KMS-11 (cell line): Measurements from ENCODE around the gene CCDC28A.
A peak's percentile ranks its signal among the peaks of the same experiment; 100 is the strongest.

Source experiments
- H2AFZ ChIP-seq: fragments of 200-600 bp; sonication (generic); 2 replicates; pipeline ENCODE4 v1.6.1; 2016; ENCODE audit warnings: antibody characterized with exemption, mixed run types, low read depth
- H3K27ac ChIP-seq: fragments of 200-600 bp; sonication (generic); 2 replicates; pipeline ENCODE4 v1.6.1; 2016; ENCODE audit warnings: mild to moderate bottlenecking, mixed run types
- H3K27me3 ChIP-seq: fragments of 200-600 bp; sonication (generic); 2 replicates; pipeline ENCODE4 v1.6.1; 2017; ENCODE audit warnings: mild to moderate bottlenecking, low read depth, mixed run types, moderate library complexity; ENCODE audit not compliant: insufficient read depth
- H3K36me3 ChIP-seq: fragments of 200-600 bp; sonication (generic); 2 replicates; pipeline ENCODE4 v1.6.1; 2017; ENCODE audit warnings: mild to moderate bottlenecking, mixed run types; ENCODE audit not compliant: insufficient read depth
- H3K4me1 ChIP-seq: fragments of 200-600 bp; sonication (generic); 2 replicates; pipeline ENCODE4 v1.6.1; 2016; ENCODE audit warnings: mild to moderate bottlenecking, low read depth, mixed run types; ENCODE audit not compliant: poor library complexity, severe bottlenecking
- H3K4me2 ChIP-seq: fragments of 200-600 bp; sonication (generic); 2 replicates; pipeline ENCODE4 v1.7.0; 2016; ENCODE audit warnings: mild to moderate bottlenecking, mixed run types
- H3K4me3 ChIP-seq: fragments of 200-600 bp; sonication (generic); IDR thresholded peaks from 2 replicates; pipeline ENCODE4 v1.6.1; 2017; ENCODE audit warnings: low read depth, low read length, mixed read lengths; ENCODE audit not compliant: insufficient read depth
- H3K79me2 ChIP-seq: fragments of 200-600 bp; sonication (generic); 2 replicates; pipeline ENCODE4 v1.6.1; 2016; ENCODE audit warnings: low read depth, mixed run types; ENCODE audit not compliant: insufficient read depth
- H3K9ac ChIP-seq: fragments of 200-600 bp; sonication (generic); 2 replicates; pipeline ENCODE4 v1.6.1; 2016; ENCODE audit warnings: mild to moderate bottlenecking, mixed run types
- H4K20me1 ChIP-seq: fragments of 200-600 bp; sonication (generic); 2 replicates; pipeline ENCODE4 v1.6.1; 2016; ENCODE audit warnings: mild to moderate bottlenecking, mixed run types; ENCODE audit not compliant: insufficient read depth
- TF ChIP-seq, protein P1 (sequence below): fragments of 200-600 bp; sonication (generic); conservative IDR thresholded peaks from 2 replicates; pipeline ENCODE4 v1.6.1; 2017; ENCODE audit warnings: low read depth, mild to moderate bottlenecking, antibody characterized with exemption, low read length, moderate library complexity, mixed read lengths

Gene CCDC28A

DNA sequence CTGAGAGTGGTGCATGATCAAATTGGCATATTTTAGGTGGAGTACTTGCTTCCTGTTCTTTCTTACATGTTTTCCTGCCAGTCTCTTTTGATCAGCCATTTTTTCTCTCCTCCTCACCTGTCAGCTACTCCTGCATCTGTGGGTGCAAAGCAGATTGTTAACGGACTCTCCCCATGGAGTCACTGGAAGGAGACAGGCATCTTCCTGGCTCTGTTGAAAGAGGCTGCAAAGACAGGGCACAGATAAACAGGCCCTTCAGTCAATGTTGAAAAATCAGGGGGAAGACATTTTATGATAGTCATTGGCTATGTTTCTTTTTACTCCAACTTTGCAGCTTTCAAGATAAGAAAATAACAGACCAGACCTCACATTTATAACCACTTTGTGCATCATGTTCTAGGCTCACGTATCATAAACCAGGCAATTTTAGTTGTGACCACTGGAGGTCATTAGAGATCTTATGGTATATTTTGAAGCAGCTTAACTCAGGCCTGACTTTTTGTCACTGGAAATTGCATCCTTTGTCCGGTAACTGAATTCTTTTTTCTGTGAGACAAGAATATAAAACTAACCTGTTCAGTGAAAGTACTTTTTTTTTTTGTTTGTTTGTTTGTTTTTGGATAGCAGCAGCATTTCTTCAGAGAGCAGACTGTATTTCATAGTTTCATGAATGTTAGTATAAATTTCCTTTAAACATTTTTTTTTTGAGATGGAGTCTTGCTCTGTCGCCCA lies 42.4 kb downstream of the CCDC28A start:
- no peak overlapping the region; the same call in 1 of the 2 replicates for H2AFZ ChIP-seq
- H3K27ac ChIP-seq, result no peak overlapping the region

DNA sequence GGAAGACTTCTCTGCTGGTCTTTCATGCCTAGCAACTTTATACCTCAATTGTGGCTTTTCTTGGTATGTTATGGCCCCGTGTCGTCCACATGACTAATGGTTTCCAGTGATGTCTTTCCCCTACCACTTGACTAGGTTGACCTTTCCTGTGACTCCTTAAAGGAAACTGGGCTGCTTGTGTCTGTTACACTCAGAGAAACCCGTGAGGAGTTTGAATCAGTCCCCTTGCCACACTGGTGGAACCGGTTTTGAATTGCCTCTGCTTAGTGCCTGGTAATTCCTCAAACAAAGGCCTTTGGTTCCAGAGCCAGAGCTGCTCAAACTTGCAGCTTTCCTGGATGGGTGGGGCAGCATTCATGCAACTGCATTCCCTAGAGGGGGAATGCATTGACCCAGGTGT lies 44.2 kb downstream of the CCDC28A start:
- no peak overlapping the region for H3K4me3 ChIP-seq
- TF ChIP-seq, protein P1, sequence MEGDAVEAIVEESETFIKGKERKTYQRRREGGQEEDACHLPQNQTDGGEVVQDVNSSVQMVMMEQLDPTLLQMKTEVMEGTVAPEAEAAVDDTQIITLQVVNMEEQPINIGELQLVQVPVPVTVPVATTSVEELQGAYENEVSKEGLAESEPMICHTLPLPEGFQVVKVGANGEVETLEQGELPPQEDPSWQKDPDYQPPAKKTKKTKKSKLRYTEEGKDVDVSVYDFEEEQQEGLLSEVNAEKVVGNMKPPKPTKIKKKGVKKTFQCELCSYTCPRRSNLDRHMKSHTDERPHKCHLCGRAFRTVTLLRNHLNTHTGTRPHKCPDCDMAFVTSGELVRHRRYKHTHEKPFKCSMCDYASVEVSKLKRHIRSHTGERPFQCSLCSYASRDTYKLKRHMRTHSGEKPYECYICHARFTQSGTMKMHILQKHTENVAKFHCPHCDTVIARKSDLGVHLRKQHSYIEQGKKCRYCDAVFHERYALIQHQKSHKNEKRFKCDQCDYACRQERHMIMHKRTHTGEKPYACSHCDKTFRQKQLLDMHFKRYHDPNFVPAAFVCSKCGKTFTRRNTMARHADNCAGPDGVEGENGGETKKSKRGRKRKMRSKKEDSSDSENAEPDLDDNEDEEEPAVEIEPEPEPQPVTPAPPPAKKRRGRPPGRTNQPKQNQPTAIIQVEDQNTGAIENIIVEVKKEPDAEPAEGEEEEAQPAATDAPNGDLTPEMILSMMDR, result no peak
- no peak overlapping the region for H3K4me2 ChIP-seq
- no peak overlapping the region for H3K9ac ChIP-seq
- no peaks in the 10 kb centered on the region for H3K36me3 ChIP-seq
- H3K79me2 ChIP-seq, result no peaks in the 10 kb centered on the region
- no peaks in the 10 kb centered on the region for H4K20me1 ChIP-seq
- no peaks in the 10 kb centered on the region for H3K27me3 ChIP-seq
- no peak overlapping the region for H2AFZ ChIP-seq
- H3K4me1 ChIP-seq, result no peaks in the 10 kb centered on the region
- no peak overlapping the region for H3K27ac ChIP-seq

More for the DNA sequence above, 42.4 kb downstream of the CCDC28A start:
- no peaks in the 10 kb centered on the region for H4K20me1 ChIP-seq
- no peaks in the 10 kb centered on the region for H3K36me3 ChIP-seq
- H3K79me2 ChIP-seq, result no peaks in the 10 kb centered on the region
- no peak overlapping the region for H3K4me2 ChIP-seq
- H3K9ac ChIP-seq, result no peak overlapping the region
- H3K27me3 ChIP-seq, result no peaks in the 10 kb centered on the region
- H3K4me1 ChIP-seq, result no peaks in the 10 kb centered on the region
- no peak overlapping the region for H3K4me3 ChIP-seq
- TF ChIP-seq, protein P1, result peak; percentile 70

DNA sequence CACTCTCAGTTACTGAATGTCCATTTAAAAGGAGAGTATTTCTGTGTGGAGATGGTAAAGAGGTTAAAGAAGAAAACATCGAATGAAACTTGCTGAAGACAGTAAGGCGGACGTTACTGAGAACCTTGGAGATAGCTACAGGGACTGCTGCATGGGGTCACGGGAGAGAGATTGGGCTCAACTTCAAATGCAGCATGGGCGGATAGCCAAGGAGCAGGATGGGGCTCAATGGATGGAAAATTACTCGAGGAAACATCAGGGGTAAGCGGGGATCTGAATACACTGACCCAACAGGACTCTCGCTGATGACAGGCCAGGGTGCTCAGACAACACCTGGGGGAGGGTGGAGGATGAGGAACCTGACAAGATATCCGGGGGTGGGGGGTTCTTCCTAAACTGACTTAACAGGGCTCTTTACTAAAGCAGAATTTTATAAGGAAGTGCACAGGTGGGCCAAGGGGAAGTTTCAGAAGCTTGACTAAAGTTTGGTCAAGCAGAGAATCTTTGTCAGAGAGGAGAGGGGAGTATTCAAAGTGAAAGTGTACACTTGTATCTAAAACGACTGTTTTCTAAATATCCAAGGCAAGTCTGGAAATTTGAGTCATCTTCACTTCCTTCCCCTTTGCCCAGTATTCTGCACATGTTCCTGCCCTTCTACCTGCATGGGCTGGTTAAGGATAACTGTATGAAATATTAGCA lies 45.1 kb downstream of the CCDC28A start:
- Histone ChIP-seq H3K4me3 (no peak overlapping the region), H3K9ac (no peak overlapping the region), H2AFZ (no peak overlapping the region), H3K27me3 (no peaks in the 10 kb centered on the region), H3K4me2 (no peak overlapping the region), H3K79me2 (no peaks in the 10 kb centered on the region), H3K36me3 (no peaks in the 10 kb centered on the region), H3K27ac (no peak overlapping the region), H4K20me1 (no peaks in the 10 kb centered on the region), H3K4me1 (no peaks in the 10 kb centered on the region)
- TF ChIP-seq, protein P1, result no peak

DNA sequence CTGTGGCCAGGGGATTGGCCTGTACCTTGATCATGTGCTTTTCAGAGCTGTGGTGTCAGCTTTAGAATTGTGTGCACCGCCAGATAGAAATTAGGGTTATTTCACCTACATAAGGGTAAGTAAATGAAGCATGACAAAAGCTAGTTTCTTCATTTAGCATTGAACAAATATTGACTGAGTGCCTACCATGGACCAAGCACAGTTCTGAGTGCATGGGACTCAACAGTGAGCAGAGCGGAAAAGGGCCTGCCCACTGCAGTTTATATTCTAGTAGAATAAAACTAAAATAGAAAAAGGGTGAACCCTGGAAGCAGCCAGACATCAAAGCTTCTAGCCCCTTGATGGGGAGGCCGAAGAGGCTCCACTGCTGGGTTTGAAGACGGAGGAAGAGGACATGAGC lies 48.0 kb downstream of the CCDC28A start:
- Histone ChIP-seq H3K27ac (no peak overlapping the region), H3K27me3 (no peaks in the 10 kb centered on the region), H4K20me1 (no peaks in the 10 kb centered on the region), H3K4me2 (no peak overlapping the region), H3K9ac (no peak overlapping the region), H3K4me1 (no peaks in the 10 kb centered on the region), H3K79me2 (no peaks in the 10 kb centered on the region), H3K4me3 (no peak overlapping the region), H2AFZ (no peak overlapping the region), H3K36me3 (no peaks in the 10 kb centered on the region)
- TF ChIP-seq, protein P1, result no peak
